Ovary (tissue), 9 donors: ENCODE results near the gene GSG1. TPM values are rescaled to one million over a fixed set of nuclear protein-coding genes. Genes with fewer than 3 reads are reported as not detected.

Experiments
- DNase-seq, 5 donors: peaks; one replicate each; pipeline ENCODE4 v3.0.0-alpha.2; 2019 to 2020
- H3K27ac ChIP-seq, 2 donors: fragments of 200-600 bp; one replicate each; pipeline versions ENCODE4 v1.5.1 to v1.8.0; 2019 to 2022
- H3K27me3 ChIP-seq: fragments of 200-600 bp; one replicate; pipeline ENCODE4 v1.8.0; 2022
- H3K36me3 ChIP-seq: fragments of 200-600 bp; sonication (generic); one replicate; pipeline ENCODE4 v1.5.1; 2019
- H3K4me1 ChIP-seq: one replicate; pipeline ENCODE4 v1.8.1; 2013; ENCODE audit warnings: mild to moderate bottlenecking, moderate library complexity; ENCODE audit not compliant: insufficient read depth
- H3K4me3 ChIP-seq: fragments of 200-600 bp; sonication (generic); one replicate; pipeline ENCODE4 v1.5.1; 2017
- H3K9me3 ChIP-seq, 2 donors: fragments of 200-600 bp in 1 of 2; sonication (generic) in 1 of 2; one replicate each; pipeline versions ENCODE4 v1.5.1 to v1.8.1; 2013 to 2019; ENCODE audit warnings: mild to moderate bottlenecking in 1 of 2, moderate library complexity in 1 of 2
- EP300 ChIP-seq: sonication (generic); formaldehyde crosslinking; IDR thresholded peaks from one replicate; pipeline ENCODE4 v1.6.1; 2017; ENCODE audit warnings: antibody characterized with exemption
- POLR2A ChIP-seq: fragments of 450-650 bp; IDR thresholded peaks from one replicate; pipeline ENCODE4 v1.6.1; 2017; ENCODE audit warnings: antibody characterized with exemption, mild to moderate bottlenecking, moderate library complexity
- WGBS, 3 donors: extraction: QIAGEN DNeasy Blood & Tissue Kit in 1 of 3; methylation state at CpG; one replicate each; pipeline versions ENCODE4 v1.1.5 to v1.1.7; 2013 to 2017; 5-methylcytosine and 5-hydroxymethylcytosine counted together
- intact Hi-C, 4 donors: fragments of 100-400 bp; cut with DNase I; formaldehyde crosslinking; loops; one replicate each; pipeline versions ENCODE4 v1.11.0 to v1.15.1; 2022 to 2023
- polyA plus RNA-seq, 2 donors: library from polyadenylated mRNA; stranded (reverse); fragments of 200-250 nt in 1 of 2; fragments of 350-450 nt in 1 of 2; fragmentation: Illumina TruSeq in 1 of 2; extraction: RNeasy Lipid Tissue Mini Kit (QIAGEN cat#74804) in 1 of 2; gene quantifications; one replicate each; pipeline ENCODE4 v1.2.3, GENCODE V29; 2013 to 2014
- total RNA-seq, 7 donors: library from RNA; depleted of rRNA in 2 of 7; stranded (reverse); fragments of >200 nt in 2 of 7; fragmentation: NEBNext Ultra II Directional in 3 of 7; extraction: Animal tissue kit (Norgen Biotek cat#: 25700) in 3 of 7; gene quantifications; one replicate each; pipeline versions ENCODE4 v1.1.0 to v1.2.4, GENCODE V29; 2016 to 2023
- TF ChIP-seq, protein P1 (sequence below), 3 donors: fragments of 450-650 bp in 2 of 3; fragments of 200-600 bp in 1 of 3; IDR thresholded peaks; one replicate each; pipeline versions ENCODE4 v1.5.1 to v1.8.0; 2016 to 2022; ENCODE audit warnings: antibody characterized with exemption in 3 of 3, mild to moderate bottlenecking in 1 of 3
- donor health status: DM: no; HTN: no; CAD: no; lungs with moderate emphysema.
- donor health status: DM: no; HTN: no; CAD: no.
- donor health status: Bipolar disorder and iron deficiency.
- donor health status: DM: yes; HTN: yes; CAD: no.
- donor health status: DM: no; HTN: no; CAD: no.
- donor health status: DM: yes; HTN: yes; CAD: no.

Gene GSG1
- total and polyA plus RNA-seq, 9 donors: 0.33 to 0.43 TPM; not detected in 7

- intact Hi-C loops: no loop called here
- H3K27ac ChIP-seq: no peak overlapping the region
- WGBS, 3 donors: 80 to 87% (median 83%) methylated on average over 10 of the region's 10 CpGs
- H3K36me3 ChIP-seq: no peaks in the 10 kb centered on the region
- H3K9me3 ChIP-seq: no peaks in the 10 kb centered on the region
- no peaks in the 10 kb centered on the region for H3K27me3 ChIP-seq
- TF ChIP-seq EP300 (no peak), POLR2A (no peak)
- TF ChIP-seq, protein P1, sequence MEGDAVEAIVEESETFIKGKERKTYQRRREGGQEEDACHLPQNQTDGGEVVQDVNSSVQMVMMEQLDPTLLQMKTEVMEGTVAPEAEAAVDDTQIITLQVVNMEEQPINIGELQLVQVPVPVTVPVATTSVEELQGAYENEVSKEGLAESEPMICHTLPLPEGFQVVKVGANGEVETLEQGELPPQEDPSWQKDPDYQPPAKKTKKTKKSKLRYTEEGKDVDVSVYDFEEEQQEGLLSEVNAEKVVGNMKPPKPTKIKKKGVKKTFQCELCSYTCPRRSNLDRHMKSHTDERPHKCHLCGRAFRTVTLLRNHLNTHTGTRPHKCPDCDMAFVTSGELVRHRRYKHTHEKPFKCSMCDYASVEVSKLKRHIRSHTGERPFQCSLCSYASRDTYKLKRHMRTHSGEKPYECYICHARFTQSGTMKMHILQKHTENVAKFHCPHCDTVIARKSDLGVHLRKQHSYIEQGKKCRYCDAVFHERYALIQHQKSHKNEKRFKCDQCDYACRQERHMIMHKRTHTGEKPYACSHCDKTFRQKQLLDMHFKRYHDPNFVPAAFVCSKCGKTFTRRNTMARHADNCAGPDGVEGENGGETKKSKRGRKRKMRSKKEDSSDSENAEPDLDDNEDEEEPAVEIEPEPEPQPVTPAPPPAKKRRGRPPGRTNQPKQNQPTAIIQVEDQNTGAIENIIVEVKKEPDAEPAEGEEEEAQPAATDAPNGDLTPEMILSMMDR (IDR thresholded peaks at IDR 0.05): no peak
- no peak for DNase-seq
- no peak overlapping the region for H3K4me3 ChIP-seq
- no peaks in the 10 kb centered on the region for H3K4me1 ChIP-seq
These were observed 31.9 kb downstream of the GSG1 start for GRCh38 chr12:13071305-13072280.

DNA sequence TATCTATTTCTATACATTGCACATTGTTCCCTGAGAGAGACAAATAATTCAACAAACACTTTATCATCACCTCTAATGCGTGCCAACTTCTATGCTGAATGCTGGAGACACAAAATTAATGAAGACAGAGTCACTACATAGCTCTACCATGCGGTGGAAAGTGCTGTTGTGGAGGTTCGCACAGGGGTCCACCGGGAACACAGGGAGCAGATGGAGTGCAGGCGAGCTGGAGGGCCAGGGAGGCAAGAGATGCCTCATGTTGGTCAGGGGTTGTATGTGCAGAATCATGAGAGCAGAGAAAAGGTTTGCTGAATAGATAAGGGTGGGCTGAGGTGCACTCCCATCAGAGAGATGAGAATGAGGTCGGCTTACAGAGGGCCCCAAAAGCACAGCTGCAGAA lies 34.1 kb downstream of the GSG1 start:
- H3K9me3 ChIP-seq: no peaks in the 10 kb centered on the region
- H3K27me3 ChIP-seq: no peaks in the 10 kb centered on the region
- no peak for DNase-seq
- no peaks in the 10 kb centered on the region for H3K4me1 ChIP-seq
- no peak overlapping the region for H3K27ac ChIP-seq
- WGBS, 3 donors: 81 to 93% (median 86%) methylated on average over 6 of the region's 6 CpGs
- no peaks in the 10 kb centered on the region for H3K36me3 ChIP-seq
- intact Hi-C loops: no loop called here
- no peak overlapping the region for H3K4me3 ChIP-seq
- TF ChIP-seq EP300 (no peak), POLR2A (no peak)
- TF ChIP-seq, protein P1 (IDR thresholded peaks at IDR 0.05): no peak

- WGBS, 3 donors: 93 to 98% (median 97%) methylated on average over 1 of the region's 1 CpG
- H3K27me3 ChIP-seq: no peaks in the 10 kb centered on the region
- no peak for DNase-seq
These were observed 36.1 kb downstream of the GSG1 start for GRCh38 chr12:13067322-13067721.

GRCh38 chr12:13066459-13066858 lies 37.0 kb downstream of the GSG1 start:
- H3K4me1 ChIP-seq: no peaks in the 10 kb centered on the region
- no peaks in the 10 kb centered on the region for H3K27me3 ChIP-seq
- H3K27ac ChIP-seq: no peak overlapping the region
- WGBS, 3 donors: 85 to 86% (median 86%) methylated on average over 7 of the region's 7 CpGs
- H3K36me3 ChIP-seq: no peaks in the 10 kb centered on the region
- intact Hi-C loops: no loop called here
- H3K4me3 ChIP-seq: no peak overlapping the region
- H3K9me3 ChIP-seq: no peaks in the 10 kb centered on the region
- DNase-seq: no peak
- no peak for TF ChIP-seq EP300
- TF ChIP-seq, protein P1 (IDR thresholded peaks at IDR 0.05): no peak
- no peak for TF ChIP-seq POLR2A

More at GRCh38 chr12:13067322-13067721, 36.1 kb downstream of the GSG1 start:
- TF ChIP-seq EP300 (no peak), POLR2A (no peak)
- TF ChIP-seq, protein P1 (IDR thresholded peaks at IDR 0.05): no peak
- H3K4me3 ChIP-seq: no peak overlapping the region
- H3K4me1 ChIP-seq: no peaks in the 10 kb centered on the region
- no peak overlapping the region for H3K27ac ChIP-seq
- H3K36me3 ChIP-seq: no peaks in the 10 kb centered on the region
- no peaks in the 10 kb centered on the region for H3K9me3 ChIP-seq
- intact Hi-C loops: no loop called here
